HEK293T (cell line): ENCODE data around the gene IGSF22.

Experiments
- CTCF ChIA-PET: fragments of 350-600 bp; formaldehyde crosslinking; extraction: SDS; loops from one replicate; lab custom pipeline; 2021; ENCODE audit warnings: antibody characterized with exemption, inconsistent platforms; lab: Yijun Ruan, JAX
- POLR2A ChIA-PET: fragments of 350-600 bp; formaldehyde crosslinking; extraction: SDS; loops from one replicate; lab custom pipeline; 2020; ENCODE audit warnings: antibody characterized with exemption, inconsistent platforms; lab: Yijun Ruan, JAX
- DNase-seq: peaks from one replicate; pipeline ENCODE4 v3.0.0; 2012; ENCODE audit warnings: mixed read lengths; ENCODE audit errors: extremely low spot score
- ARNT ChIP-seq: fragments of 450-650 bp; IDR thresholded peaks from 2 replicates; pipeline ENCODE4 v1.6.1; 2017; ENCODE audit warnings: mild to moderate bottlenecking
- BHLHE40 ChIP-seq: fragments of 450-650 bp; IDR thresholded peaks from 2 replicates; pipeline ENCODE4 v1.6.1; 2016; ENCODE audit warnings: mild to moderate bottlenecking, moderate library complexity, borderline replicate concordance
- CTBP1 ChIP-seq: fragments of 450-650 bp; IDR thresholded peaks from 2 replicates; pipeline ENCODE4 v1.6.1; 2016; ENCODE audit warnings: borderline replicate concordance
- ELF4 ChIP-seq: fragments of 450-650 bp; IDR thresholded peaks from 2 replicates; pipeline ENCODE4 v1.6.1; 2017; ENCODE audit warnings: antibody characterized with exemption
- FOXA1 ChIP-seq: fragments of 450-650 bp; IDR thresholded peaks from 2 replicates; pipeline ENCODE4 v1.6.1; 2016; ENCODE audit warnings: mild to moderate bottlenecking
- FOXK2 ChIP-seq: fragments of 450-650 bp; IDR thresholded peaks from 2 replicates; pipeline ENCODE4 v1.6.1; 2016; ENCODE audit warnings: mild to moderate bottlenecking
- FOXM1 ChIP-seq: fragments of 450-650 bp; IDR thresholded peaks from 2 replicates; pipeline ENCODE4 v1.6.1; 2017; ENCODE audit warnings: mild to moderate bottlenecking, borderline replicate concordance
- HDGF ChIP-seq: fragments of 450-650 bp; IDR thresholded peaks from 2 replicates; pipeline ENCODE4 v1.6.1; 2017; ENCODE audit warnings: antibody characterized with exemption, borderline replicate concordance
- L3MBTL2 ChIP-seq: fragments of 450-650 bp; conservative IDR thresholded peaks from 2 replicates; pipeline ENCODE4 v1.6.1; 2016; ENCODE audit warnings: mild to moderate bottlenecking
- LEF1 ChIP-seq: fragments of 450-650 bp; IDR thresholded peaks from 2 replicates; pipeline ENCODE4 v1.6.1; 2017; ENCODE audit warnings: mild to moderate bottlenecking, borderline replicate concordance
- NFRKB ChIP-seq: fragments of 450-650 bp; IDR thresholded peaks from 2 replicates; pipeline ENCODE4 v1.6.1; 2016; ENCODE audit warnings: mild to moderate bottlenecking, moderate library complexity
- SUZ12 ChIP-seq: fragments of 450-650 bp; IDR thresholded peaks from 2 replicates; pipeline ENCODE4 v1.6.1; 2016; ENCODE audit warnings: mild to moderate bottlenecking
- TARDBP ChIP-seq: fragments of 450-650 bp; IDR thresholded peaks from 2 replicates; pipeline ENCODE4 v1.6.1; 2016

Gene IGSF22

DNA sequence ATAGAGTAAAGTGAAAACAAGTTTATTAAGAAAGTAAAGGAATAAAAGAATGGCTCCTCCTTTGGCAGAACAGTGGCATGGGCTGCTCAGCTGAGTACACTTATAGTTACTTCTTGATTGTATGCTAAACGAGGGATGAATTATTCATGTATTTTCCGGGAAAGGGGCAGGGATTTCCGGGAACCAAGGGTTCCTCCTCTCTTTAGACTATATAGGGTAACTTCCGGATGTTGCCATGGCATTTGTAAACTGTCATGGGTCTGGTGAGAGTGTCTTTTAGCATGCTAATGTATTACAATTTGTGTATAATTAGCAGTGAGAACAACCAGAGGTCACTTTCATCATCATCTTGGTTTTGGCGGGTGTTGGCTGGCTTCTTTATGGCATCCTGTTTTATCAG is 68.3 kb downstream of the IGSF22 start:
- POLR2A ChIA-PET: no interaction called here
- no peak for DNase-seq
- CTCF ChIA-PET: no interaction called here
- no peak for TF ChIP-seq L3MBTL2
- TF ChIP-seq FOXM1: no peak
- TF ChIP-seq LEF1: no peak
- no peak for TF ChIP-seq FOXA1
- TF ChIP-seq ELF4: no peak
- TF ChIP-seq FOXK2: no peak
- TF ChIP-seq CTBP1: no peak
- TF ChIP-seq BHLHE40: no peak
- TF ChIP-seq ARNT: no peak
- no peak for TF ChIP-seq HDGF
- no peak for TF ChIP-seq SUZ12
- no peak for TF ChIP-seq TARDBP
- no peak for TF ChIP-seq NFRKB
